Activated T-cell treated with anti-CD3 and anti-CD28 coated beads, Interleukin-2, amount 50 U/mL, for 72 hours (primary cell): Measurements from ENCODE around the gene TRIM33. TPM values are rescaled to one million over a fixed set of nuclear protein-coding genes. Genes with fewer than 3 reads are reported as not detected.
A peak's percentile ranks its signal among the peaks of the same experiment; 100 is the strongest.

Experiments used
- ATAC-seq, 2 donors: fragments of 150-1000 bp; cut with Tn5 transposase; replicated peaks in 1 of 2; 2 replicates each; pipeline ENCODE4 v1.10.0; 2021; ENCODE audit warnings: moderate library complexity in 2 of 2, mild to moderate bottlenecking in 1 of 2
- DNase-seq, 2 donors: peaks; one replicate each; pipeline ENCODE4 v3.0.0; 2021 to 2022; ENCODE audit warnings: mixed read lengths in 1 of 2
- H3K27ac Mint-ChIP-seq: one replicate; pipeline ENCODE4 v1.8.0; 2022; ENCODE audit warnings: mild to moderate bottlenecking, moderate library complexity, mixed read lengths
- H3K27me3 Mint-ChIP-seq: one replicate; pipeline ENCODE4 v1.8.0; 2022; ENCODE audit warnings: low read depth, mixed read lengths
- H3K36me3 Mint-ChIP-seq, 2 donors: one replicate each; pipeline ENCODE4 v1.8.0; 2022; ENCODE audit warnings: mixed read lengths in 2 of 2, mild to moderate bottlenecking in 1 of 2; ENCODE audit not compliant: insufficient read depth in 2 of 2
- H3K4me1 Mint-ChIP-seq: one replicate; pipeline ENCODE4 v1.8.0; 2022; ENCODE audit warnings: low read depth, mixed read lengths
- H3K4me3 Mint-ChIP-seq, 2 donors: one replicate each; pipeline ENCODE4 v1.8.0; 2022; ENCODE audit warnings: mild to moderate bottlenecking in 2 of 2, mixed read lengths in 2 of 2, moderate library complexity in 2 of 2
- H3K9me3 Mint-ChIP-seq, 2 donors: one replicate each; pipeline ENCODE4 v1.8.0; 2022; ENCODE audit warnings: mixed read lengths in 2 of 2
- total RNA-seq, 2 donors: library from RNA; stranded (reverse); gene quantifications; one replicate each; pipeline ENCODE4 v1.2.3, GENCODE V29; 2022

The TRIM33 gene
- total RNA-seq, 2 donors from 2014 or later = 34.1 to 42.4 TPM

DNA sequence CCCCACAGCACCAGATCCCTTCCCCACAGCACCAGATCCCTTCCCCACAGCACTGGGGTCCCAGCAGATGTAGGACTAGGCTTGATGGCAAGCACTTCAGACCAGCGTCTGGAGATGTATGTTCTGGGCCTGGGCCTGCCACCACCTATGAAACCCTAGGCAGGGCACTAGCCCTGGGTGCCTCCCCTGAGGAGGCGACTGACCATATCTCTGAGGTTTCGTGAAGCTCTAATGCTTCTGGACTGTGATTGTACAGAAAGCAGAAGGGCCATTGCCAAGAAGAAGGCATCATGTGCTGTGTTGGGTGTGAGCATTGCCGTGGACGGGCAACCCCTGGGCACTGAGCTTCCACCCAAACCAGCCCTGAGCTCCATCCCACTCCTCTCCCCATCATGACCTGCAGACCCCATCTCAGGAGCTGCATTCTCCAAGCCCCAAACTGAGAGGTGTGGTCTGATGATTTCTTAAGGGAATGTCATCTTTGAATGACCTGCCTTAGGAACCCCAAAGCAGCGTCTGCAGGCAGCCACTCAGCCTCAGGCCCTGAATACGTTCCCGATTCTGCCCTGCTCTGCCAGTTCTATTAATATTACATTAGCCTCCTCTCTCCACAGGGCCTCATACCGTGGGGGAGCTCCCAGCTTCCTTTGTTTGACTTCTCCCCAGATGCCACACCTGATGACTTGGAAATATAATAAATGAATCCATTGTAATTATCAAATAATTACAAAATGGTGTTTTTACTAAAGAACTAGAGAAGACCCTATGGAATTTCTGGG is 163.4 kb downstream of the TRIM33 start:
- DNase-seq (no peak), ATAC-seq (no peak)
- Mint-ChIP-seq H3K4me1 (peaks cover 20% of the 10 kb centered on the region), H3K27ac (no peak overlapping the region), H3K27me3 (no peaks in the 10 kb centered on the region), H3K4me3 (no peak overlapping the region), H3K9me3 (no peaks in the 10 kb centered on the region), H3K36me3 (no peaks in the 10 kb centered on the region)

DNA sequence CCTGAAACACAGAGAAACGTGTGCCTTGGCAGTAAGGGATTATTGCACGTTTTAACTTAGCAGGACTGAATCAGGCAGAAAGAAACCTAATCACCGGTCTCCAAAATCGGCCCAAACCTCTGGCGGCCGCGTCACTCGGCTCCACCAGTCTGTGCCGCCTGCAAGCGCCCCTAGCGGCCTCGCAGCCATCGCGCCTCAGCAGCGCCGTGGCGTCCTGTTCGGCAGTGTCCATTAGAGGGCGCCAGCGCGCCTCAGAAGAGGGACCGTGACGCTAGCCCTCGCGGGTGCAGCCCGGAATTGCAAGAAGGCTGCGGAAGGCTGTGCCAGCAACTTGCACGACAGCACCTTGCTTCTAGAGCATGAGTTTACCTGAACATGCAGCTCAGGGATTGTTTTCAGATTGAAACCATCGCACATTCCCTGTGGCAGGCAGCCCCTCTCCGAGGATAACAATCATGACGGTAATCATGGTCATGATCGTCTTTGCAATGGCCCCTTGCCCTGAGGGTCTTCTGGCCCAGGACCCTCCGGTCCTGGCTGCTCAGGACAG is 164.4 kb downstream of the TRIM33 start:
- Mint-ChIP-seq H3K27me3 (no peaks in the 10 kb centered on the region), H3K27ac (peak overlapping the region; percentile 9), H3K4me1 (peaks cover 30% of the 10 kb centered on the region), H3K4me3 (peak overlapping the region; percentile 90 to 94), H3K9me3 (no peaks in the 10 kb centered on the region), H3K36me3 (no peaks in the 10 kb centered on the region)
- DNase-seq (peak; percentile 97 to 99), ATAC-seq (peak; percentile 98 to 99)

DNA sequence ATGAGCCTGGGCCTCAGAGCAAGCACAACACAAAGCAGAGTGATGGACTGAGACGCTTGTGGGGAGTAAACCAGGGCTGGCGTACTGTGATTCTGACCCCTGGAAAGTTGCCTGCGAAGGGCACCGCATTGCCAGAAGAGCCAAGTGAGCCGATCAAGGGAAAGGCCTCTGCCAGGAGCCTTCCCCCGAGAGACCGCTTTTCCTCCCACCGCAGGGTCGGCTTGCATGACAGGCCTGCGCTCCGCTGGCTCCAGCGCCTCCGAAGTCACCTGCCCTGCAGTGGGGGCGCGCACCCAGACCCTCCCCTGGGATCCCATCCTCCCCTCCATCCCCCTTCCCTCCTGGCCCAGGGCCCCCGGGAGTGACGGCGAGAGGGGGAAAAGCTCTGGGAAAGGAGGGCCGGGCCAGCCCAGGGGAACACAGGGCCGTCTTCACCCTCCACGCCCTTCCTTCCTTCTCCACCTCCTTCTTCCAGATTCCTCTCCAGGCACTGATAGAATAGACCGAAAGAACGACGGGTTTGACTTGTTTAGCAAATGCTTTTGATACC is 165.0 kb downstream of the TRIM33 start:
- Mint-ChIP-seq H3K4me1 (peaks cover 35% of the 10 kb centered on the region), H3K36me3 (peaks cover 0 to 2% of the 10 kb centered on the region in 2 donors), H3K27me3 (no peaks in the 10 kb centered on the region), H3K27ac (peak overlapping the region; percentile 9), H3K9me3 (peaks cover 2 to 3% of the 10 kb centered on the region in 2 donors), H3K4me3 (peak overlapping the region; percentile 90 to 94)
- ATAC-seq (peak; percentile 39), DNase-seq (peak in 1 of 2 donors; percentile 11)

DNA sequence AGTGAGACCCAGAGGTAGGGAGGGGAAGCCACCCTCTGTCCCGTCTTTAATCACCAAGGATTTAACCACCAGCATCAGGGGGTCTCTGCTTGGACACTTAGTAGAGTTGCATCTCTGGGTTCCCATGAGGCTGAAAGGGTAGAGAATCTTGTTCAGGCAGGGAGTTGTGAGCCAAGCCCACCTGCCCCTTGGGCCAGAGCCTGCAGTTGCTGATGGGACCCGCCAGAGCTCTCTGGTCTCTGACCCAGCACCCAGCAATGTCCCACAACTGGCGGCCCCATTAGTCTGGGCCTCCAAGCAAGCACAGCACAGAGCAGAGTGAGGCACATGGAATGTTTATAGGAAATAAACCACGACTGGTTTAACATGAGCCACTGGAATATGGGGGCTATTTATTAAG is 166.3 kb downstream of the TRIM33 start:
- ATAC-seq (no peak), DNase-seq (no peak)
- no peaks in the 10 kb centered on the region for H3K27me3 Mint-ChIP-seq
- H3K4me1 Mint-ChIP-seq = peaks cover 46% of the 10 kb centered on the region
- H3K36me3 Mint-ChIP-seq = peaks cover 0 to 2% of the 10 kb centered on the region in 2 donors
- peaks cover 3 to 4% of the 10 kb centered on the region in 2 donors for H3K9me3 Mint-ChIP-seq
- no peak overlapping the region for H3K4me3 Mint-ChIP-seq
- H3K27ac Mint-ChIP-seq = no peak overlapping the region

Other genes with a start within 250 kb of the TRIM33 start
- 10 to 100 TPM; 27.5 to 30.4 TPM for gene BCAS2, start 70.4 kb upstream of the TRIM33 start, total RNA-seq
- gene DENND2C, start 158.8 kb upstream of the TRIM33 start, total RNA-seq = 1 to 10 TPM in 1 of 2 donors, under 1 TPM in 1; 0.88 to 2.2 TPM
- under 1 TPM in 1 of 2 donors, not detected in 1; 0.17 TPM for gene AMPD1, start 184.3 kb upstream of the TRIM33 start, total RNA-seq
- 10 to 100 TPM; 63.8 to 73.6 TPM for gene NRAS, start 205.6 kb upstream of the TRIM33 start, total RNA-seq
- gene CSDE1, start 246.8 kb upstream of the TRIM33 start, total RNA-seq = 100 to 1,000 TPM; 478 to 479 TPM